ENCODE results near the gene CFAP74. TPM values are rescaled to one million over a fixed set of nuclear protein-coding genes. Genes with fewer than 3 reads are reported as not detected.

Gene CFAP74
- total and polyA plus RNA-seq, 9 of the 15 experiments (the other 6 are each of a cell fraction or from before 2014, with no cell fraction given): 0.03 to 0.15 (median 0.05) TPM; not detected in 6

DNA sequence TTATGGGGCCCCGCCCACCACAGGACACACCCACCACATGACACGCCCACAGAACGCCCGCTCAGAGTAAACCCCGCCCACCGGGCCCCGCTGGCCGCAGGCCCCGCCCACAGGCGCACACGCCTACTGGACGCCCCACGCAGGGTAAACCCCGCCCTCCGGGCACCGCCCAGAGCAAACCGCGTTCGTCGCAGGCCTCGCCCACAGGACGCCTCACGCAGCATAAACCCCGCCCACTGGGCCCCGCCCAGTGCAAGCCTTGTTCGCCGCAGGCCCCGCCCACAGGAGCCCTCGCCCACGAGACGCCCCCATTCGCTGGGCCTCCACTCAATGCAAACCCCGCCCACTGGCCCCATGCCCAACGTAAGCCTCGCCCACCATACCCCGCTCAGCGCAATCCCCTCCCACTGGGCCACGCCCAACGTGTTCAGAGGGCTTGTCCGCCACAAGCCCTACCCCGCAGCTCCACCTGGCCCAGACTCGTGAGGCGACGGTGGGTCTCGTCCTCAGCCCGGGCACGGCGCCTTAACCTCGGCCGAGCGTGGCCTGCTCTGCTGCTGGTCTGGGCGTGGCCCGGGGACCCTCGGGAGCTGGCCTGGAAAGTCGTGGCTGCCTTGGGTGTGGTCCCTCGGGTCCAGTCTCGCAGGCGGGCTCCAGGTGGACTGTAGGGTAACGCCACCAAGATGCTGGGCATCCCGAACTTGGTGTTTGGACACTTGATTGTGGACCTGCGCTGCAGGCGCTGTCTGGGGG lies 84.1 kb downstream of the CFAP74 start (continued):
- TF ChIP-seq, protein P1, sequence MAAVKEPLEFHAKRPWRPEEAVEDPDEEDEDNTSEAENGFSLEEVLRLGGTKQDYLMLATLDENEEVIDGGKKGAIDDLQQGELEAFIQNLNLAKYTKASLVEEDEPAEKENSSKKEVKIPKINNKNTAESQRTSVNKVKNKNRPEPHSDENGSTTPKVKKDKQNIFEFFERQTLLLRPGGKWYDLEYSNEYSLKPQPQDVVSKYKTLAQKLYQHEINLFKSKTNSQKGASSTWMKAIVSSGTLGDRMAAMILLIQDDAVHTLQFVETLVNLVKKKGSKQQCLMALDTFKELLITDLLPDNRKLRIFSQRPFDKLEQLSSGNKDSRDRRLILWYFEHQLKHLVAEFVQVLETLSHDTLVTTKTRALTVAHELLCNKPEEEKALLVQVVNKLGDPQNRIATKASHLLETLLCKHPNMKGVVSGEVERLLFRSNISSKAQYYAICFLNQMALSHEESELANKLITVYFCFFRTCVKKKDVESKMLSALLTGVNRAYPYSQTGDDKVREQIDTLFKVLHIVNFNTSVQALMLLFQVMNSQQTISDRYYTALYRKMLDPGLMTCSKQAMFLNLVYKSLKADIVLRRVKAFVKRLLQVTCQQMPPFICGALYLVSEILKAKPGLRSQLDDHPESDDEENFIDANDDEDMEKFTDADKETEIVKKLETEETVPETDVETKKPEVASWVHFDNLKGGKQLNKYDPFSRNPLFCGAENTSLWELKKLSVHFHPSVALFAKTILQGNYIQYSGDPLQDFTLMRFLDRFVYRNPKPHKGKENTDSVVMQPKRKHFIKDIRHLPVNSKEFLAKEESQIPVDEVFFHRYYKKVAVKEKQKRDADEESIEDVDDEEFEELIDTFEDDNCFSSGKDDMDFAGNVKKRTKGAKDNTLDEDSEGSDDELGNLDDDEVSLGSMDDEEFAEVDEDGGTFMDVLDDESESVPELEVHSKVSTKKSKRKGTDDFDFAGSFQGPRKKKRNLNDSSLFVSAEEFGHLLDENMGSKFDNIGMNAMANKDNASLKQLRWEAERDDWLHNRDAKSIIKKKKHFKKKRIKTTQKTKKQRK (IDR thresholded peaks at IDR 0.05; ENCODE audit: borderline replicate concordance, low read depth, low read length): no peak
- TF ChIP-seq POLR2B (IDR thresholded peaks at IDR 0.05; ENCODE audit: low read depth, partially characterized antibody): no peak
- TF ChIP-seq PHF20 (IDR thresholded peaks at IDR 0.05; ENCODE audit: partially characterized antibody): no peak
- no peak for TF ChIP-seq KLF6 (CRISPR knock-in tag; IDR thresholded peaks at IDR 0.05; ENCODE audit: borderline replicate concordance)
- no peak for TF ChIP-seq KLF16 (IDR thresholded peaks at IDR 0.05)
- TF ChIP-seq, protein P2, sequence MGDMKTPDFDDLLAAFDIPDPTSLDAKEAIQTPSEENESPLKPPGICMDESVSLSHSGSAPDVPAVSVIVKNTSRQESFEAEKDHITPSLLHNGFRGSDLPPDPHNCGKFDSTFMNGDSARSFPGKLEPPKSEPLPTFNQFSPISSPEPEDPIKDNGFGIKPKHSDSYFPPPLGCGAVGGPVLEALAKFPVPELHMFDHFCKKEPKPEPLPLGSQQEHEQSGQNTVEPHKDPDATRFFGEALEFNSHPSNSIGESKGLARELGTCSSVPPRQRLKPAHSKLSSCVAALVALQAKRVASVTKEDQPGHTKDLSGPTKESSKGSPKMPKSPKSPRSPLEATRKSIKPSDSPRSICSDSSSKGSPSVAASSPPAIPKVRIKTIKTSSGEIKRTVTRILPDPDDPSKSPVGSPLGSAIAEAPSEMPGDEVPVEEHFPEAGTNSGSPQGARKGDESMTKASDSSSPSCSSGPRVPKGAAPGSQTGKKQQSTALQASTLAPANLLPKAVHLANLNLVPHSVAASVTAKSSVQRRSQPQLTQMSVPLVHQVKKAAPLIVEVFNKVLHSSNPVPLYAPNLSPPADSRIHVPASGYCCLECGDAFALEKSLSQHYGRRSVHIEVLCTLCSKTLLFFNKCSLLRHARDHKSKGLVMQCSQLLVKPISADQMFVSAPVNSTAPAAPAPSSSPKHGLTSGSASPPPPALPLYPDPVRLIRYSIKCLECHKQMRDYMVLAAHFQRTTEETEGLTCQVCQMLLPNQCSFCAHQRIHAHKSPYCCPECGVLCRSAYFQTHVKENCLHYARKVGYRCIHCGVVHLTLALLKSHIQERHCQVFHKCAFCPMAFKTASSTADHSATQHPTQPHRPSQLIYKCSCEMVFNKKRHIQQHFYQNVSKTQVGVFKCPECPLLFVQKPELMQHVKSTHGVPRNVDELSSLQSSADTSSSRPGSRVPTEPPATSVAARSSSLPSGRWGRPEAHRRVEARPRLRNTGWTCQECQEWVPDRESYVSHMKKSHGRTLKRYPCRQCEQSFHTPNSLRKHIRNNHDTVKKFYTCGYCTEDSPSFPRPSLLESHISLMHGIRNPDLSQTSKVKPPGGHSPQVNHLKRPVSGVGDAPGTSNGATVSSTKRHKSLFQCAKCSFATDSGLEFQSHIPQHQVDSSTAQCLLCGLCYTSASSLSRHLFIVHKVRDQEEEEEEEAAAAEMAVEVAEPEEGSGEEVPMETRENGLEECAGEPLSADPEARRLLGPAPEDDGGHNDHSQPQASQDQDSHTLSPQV (IDR thresholded peaks at IDR 0.05): no peak
- TF ChIP-seq, protein P3, sequence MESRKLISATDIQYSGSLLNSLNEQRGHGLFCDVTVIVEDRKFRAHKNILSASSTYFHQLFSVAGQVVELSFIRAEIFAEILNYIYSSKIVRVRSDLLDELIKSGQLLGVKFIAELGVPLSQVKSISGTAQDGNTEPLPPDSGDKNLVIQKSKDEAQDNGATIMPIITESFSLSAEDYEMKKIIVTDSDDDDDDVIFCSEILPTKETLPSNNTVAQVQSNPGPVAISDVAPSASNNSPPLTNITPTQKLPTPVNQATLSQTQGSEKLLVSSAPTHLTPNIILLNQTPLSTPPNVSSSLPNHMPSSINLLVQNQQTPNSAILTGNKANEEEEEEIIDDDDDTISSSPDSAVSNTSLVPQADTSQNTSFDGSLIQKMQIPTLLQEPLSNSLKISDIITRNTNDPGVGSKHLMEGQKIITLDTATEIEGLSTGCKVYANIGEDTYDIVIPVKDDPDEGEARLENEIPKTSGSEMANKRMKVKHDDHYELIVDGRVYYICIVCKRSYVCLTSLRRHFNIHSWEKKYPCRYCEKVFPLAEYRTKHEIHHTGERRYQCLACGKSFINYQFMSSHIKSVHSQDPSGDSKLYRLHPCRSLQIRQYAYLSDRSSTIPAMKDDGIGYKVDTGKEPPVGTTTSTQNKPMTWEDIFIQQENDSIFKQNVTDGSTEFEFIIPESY (CRISPR knock-in tag; IDR thresholded peaks at IDR 0.05): no peak
- TF ChIP-seq, protein P4, sequence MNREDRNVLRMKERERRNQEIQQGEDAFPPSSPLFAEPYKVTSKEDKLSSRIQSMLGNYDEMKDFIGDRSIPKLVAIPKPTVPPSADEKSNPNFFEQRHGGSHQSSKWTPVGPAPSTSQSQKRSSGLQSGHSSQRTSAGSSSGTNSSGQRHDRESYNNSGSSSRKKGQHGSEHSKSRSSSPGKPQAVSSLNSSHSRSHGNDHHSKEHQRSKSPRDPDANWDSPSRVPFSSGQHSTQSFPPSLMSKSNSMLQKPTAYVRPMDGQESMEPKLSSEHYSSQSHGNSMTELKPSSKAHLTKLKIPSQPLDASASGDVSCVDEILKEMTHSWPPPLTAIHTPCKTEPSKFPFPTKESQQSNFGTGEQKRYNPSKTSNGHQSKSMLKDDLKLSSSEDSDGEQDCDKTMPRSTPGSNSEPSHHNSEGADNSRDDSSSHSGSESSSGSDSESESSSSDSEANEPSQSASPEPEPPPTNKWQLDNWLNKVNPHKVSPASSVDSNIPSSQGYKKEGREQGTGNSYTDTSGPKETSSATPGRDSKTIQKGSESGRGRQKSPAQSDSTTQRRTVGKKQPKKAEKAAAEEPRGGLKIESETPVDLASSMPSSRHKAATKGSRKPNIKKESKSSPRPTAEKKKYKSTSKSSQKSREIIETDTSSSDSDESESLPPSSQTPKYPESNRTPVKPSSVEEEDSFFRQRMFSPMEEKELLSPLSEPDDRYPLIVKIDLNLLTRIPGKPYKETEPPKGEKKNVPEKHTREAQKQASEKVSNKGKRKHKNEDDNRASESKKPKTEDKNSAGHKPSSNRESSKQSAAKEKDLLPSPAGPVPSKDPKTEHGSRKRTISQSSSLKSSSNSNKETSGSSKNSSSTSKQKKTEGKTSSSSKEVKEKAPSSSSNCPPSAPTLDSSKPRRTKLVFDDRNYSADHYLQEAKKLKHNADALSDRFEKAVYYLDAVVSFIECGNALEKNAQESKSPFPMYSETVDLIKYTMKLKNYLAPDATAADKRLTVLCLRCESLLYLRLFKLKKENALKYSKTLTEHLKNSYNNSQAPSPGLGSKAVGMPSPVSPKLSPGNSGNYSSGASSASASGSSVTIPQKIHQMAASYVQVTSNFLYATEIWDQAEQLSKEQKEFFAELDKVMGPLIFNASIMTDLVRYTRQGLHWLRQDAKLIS (CRISPR knock-in tag; IDR thresholded peaks at IDR 0.05): 0 out of 2 replicates have a peak, but pooled peaks have one; percentile 7
- peak; percentile 92 for TF ChIP-seq KLF1 (tag; IDR thresholded peaks at IDR 0.05)
- TF ChIP-seq ZNF57 (CRISPR knock-in tag; IDR thresholded peaks at IDR 0.05): no peak
- no peak for TF ChIP-seq PHB (CRISPR knock-in tag; IDR thresholded peaks at IDR 0.05)
